HL-60 (cell line): ENCODE data around the gene FUT2.

ENCODE experiments used
- DNase-seq, 2 experiments: peaks; one replicate each; pipeline ENCODE4 v3.0.0-alpha.2; 2010 to 2020; ENCODE audit warnings: low read depth in 1 of 2, low spot score in 1 of 2
- H3K27ac ChIP-seq: fragments of 250-450 bp; sonication (Bioruptor Pico); replicated peaks from 2 replicates; pipeline ENCODE4 v1.5.1; 2020; ENCODE audit warnings: mild to moderate bottlenecking, moderate library complexity
- H3K27me3 ChIP-seq: fragments of 250-450 bp; sonication (Bioruptor Pico); 2 replicates; pipeline ENCODE4 v1.5.1; 2021; ENCODE audit warnings: mild to moderate bottlenecking, moderate library complexity; ENCODE audit not compliant: insufficient read depth, poor library complexity, severe bottlenecking
- H3K4me3 ChIP-seq: replicated peaks from 2 replicates; pipeline ENCODE4 v1.5.1; 2011; ENCODE audit warnings: mild to moderate bottlenecking, control low read depth, low read length; ENCODE audit not compliant: insufficient read depth
- CTCF ChIP-seq: IDR thresholded peaks from one replicate; pipeline ENCODE4 v1.5.1; 2011; ENCODE audit warnings: low read length, control low read depth, inconsistent platforms; ENCODE audit not compliant: insufficient read depth
- GABPA ChIP-seq: IDR thresholded peaks from 2 replicates; pipeline ENCODE4 v1.6.1; 2012; ENCODE audit warnings: low read depth
- POLR2AphosphoS5 ChIP-seq: IDR thresholded peaks from 2 replicates; pipeline ENCODE4 v1.6.1; 2012; ENCODE audit warnings: low read depth
- REST ChIP-seq: IDR thresholded peaks from 2 replicates; pipeline ENCODE4 v1.6.1; 2012; ENCODE audit warnings: low read depth; ENCODE audit not compliant: insufficient replicate concordance
- SPI1 ChIP-seq: IDR thresholded peaks from 2 replicates; pipeline ENCODE4 v1.6.1; 2012; ENCODE audit warnings: low read depth, mild to moderate bottlenecking, borderline replicate concordance

FUT2 gene

GRCh38 chr19:48698046-48698445, 2.3 kb downstream of the FUT2 start:
- H3K4me3 ChIP-seq = no peak overlapping the region
- peaks cover 12% of the 10 kb centered on the region for H3K27me3 ChIP-seq
- peak in 1 of 2 experiments; percentile 56 for DNase-seq
- H3K27ac ChIP-seq = no peak overlapping the region
- TF ChIP-seq CTCF (no peak), SPI1 (no peak), POLR2AphosphoS5 (no peak), REST (no peak), GABPA (no peak)

GRCh38 chr19:48702701-48703100, 6.9 kb downstream of the FUT2 start:
- DNase-seq = no peak
- Histone ChIP-seq H3K27ac (no peak overlapping the region), H3K4me3 (no peak overlapping the region), H3K27me3 (no peaks in the 10 kb centered on the region)
- no peak for TF ChIP-seq SPI1
- no peak for TF ChIP-seq GABPA
- no peak for TF ChIP-seq REST
- TF ChIP-seq CTCF = no peak
- TF ChIP-seq POLR2AphosphoS5 = no peak

GRCh38 chr19:48703316-48703715, 7.5 kb downstream of the FUT2 start:
- H3K27me3 ChIP-seq = no peaks in the 10 kb centered on the region
- no peak overlapping the region for H3K27ac ChIP-seq
- DNase-seq = no peak
- no peak overlapping the region for H3K4me3 ChIP-seq
- TF ChIP-seq GABPA (no peak), SPI1 (no peak), CTCF (no peak), REST (no peak), POLR2AphosphoS5 (no peak)
